SK-N-SH (cell line): ENCODE results near the gene MINDY4. TPM values are rescaled to one million over a fixed set of nuclear protein-coding genes. Genes with fewer than 3 reads are reported as not detected.

Experiments
- CTCF ChIA-PET: fragments of 300-600, 350-600 bp; formaldehyde crosslinking; extraction: SDS; loops from one replicate; lab custom pipeline; 2021; lab: Yijun Ruan, JAX
- POLR2A ChIA-PET: fragments of 350-600 bp; sonication (Branson Sonifier 250); formaldehyde crosslinking; extraction: SDS; loops from one replicate; lab custom pipeline; 2020; ENCODE audit warnings: antibody characterized with exemption, inconsistent platforms; lab: Yijun Ruan, JAX
- DNase-seq: peaks from one replicate; pipeline ENCODE4 v3.0.0; 2012
- H2AFZ ChIP-seq: fragments of 200-600 bp; sonication (generic); 2 replicates; pipeline ENCODE4 v1.8.1; 2016; ENCODE audit warnings: antibody characterized with exemption, mild to moderate bottlenecking, low read depth
- H3F3A ChIP-seq: fragments of 200-600 bp; sonication (generic); replicated peaks from 2 replicates; pipeline ENCODE3; 2016; ENCODE audit warnings: antibody characterized with exemption, mild to moderate bottlenecking; ENCODE audit not compliant: insufficient read depth
- H3K27ac ChIP-seq, 2 experiments: fragments of 200-500 bp in 1 of 2; fragments of 200-600 bp in 1 of 2; sonication (Bioruptor generic) in 1 of 2; sonication (generic), shearing (Covaris generic) in 1 of 2; 2 replicates each; pipeline versions ENCODE4 v1.5.1 to v1.6.1; 2014 to 2016; ENCODE audit warnings: low read depth in 2 of 2, inconsistent platforms in 1 of 2, low read length in 1 of 2, mild to moderate bottlenecking in 1 of 2, mixed read lengths in 1 of 2
- H3K27me3 ChIP-seq: fragments of 200-600 bp; sonication (generic), shearing (Covaris generic); 2 replicates; pipeline ENCODE4 v1.6.1; 2016; ENCODE audit warnings: mixed run types; ENCODE audit not compliant: insufficient read depth
- H3K36me3 ChIP-seq, 2 experiments: fragments of 200-500 bp in 1 of 2; fragments of 200-600 bp in 1 of 2; sonication (Bioruptor generic) in 1 of 2; sonication (generic) in 1 of 2; replicated peaks in 1 of 2; 2 replicates each; pipeline versions ENCODE3 to v1.5.1; 2014 to 2016; ENCODE audit warnings: low read length in 1 of 2, mild to moderate bottlenecking in 1 of 2; ENCODE audit not compliant: insufficient read depth in 2 of 2, control insufficient read depth in 1 of 2
- H3K4me1 ChIP-seq, 2 experiments: fragments of 200-500 bp in 1 of 2; fragments of 200-600 bp in 1 of 2; sonication (Bioruptor generic) in 1 of 2; sonication (generic), shearing (Covaris generic) in 1 of 2; 2 replicates each; pipeline versions ENCODE4 v1.5.1 to v1.6.1; 2014 to 2016; ENCODE audit warnings: low read depth in 1 of 2, low read length in 1 of 2, mixed run types in 1 of 2; ENCODE audit not compliant: insufficient read depth in 2 of 2, control insufficient read depth in 1 of 2
- H3K4me2 ChIP-seq: fragments of 200-600 bp; sonication (generic), shearing (Covaris generic); 2 replicates; pipeline ENCODE4 v1.6.1; 2017; ENCODE audit warnings: mixed run types
- H3K4me3 ChIP-seq, 2 experiments: fragments of 200-500 bp in 1 of 2; fragments of 200-600 bp in 1 of 2; sonication (Bioruptor generic) in 1 of 2; sonication (generic), shearing (Covaris generic) in 1 of 2; 2 replicates each; pipeline versions ENCODE4 v1.5.1 to v1.8.1; 2014 to 2016; ENCODE audit warnings: low read depth in 2 of 2, inconsistent platforms in 1 of 2, low read length in 1 of 2, mild to moderate bottlenecking in 1 of 2, mixed read lengths in 1 of 2, moderate library complexity in 1 of 2
- H3K79me2 ChIP-seq: fragments of 200-600 bp; sonication (generic); 2 replicates; pipeline ENCODE4 v1.8.1; 2017; ENCODE audit warnings: mild to moderate bottlenecking; ENCODE audit not compliant: insufficient read depth
- H3K9ac ChIP-seq: fragments of 200-600 bp; sonication (generic); 2 replicates; pipeline ENCODE4 v1.6.1; 2017; ENCODE audit warnings: mixed run types
- H3K9me2 ChIP-seq: fragments of 200-600 bp; sonication (generic); 2 replicates; pipeline ENCODE4 v1.6.1; 2017; ENCODE audit warnings: mixed run types
- H3K9me3 ChIP-seq: fragments of 200-600 bp; sonication (generic); 2 replicates; pipeline ENCODE4 v1.6.1; 2017; ENCODE audit warnings: mixed run types, mild to moderate bottlenecking, moderate library complexity
- H4K20me1 ChIP-seq: fragments of 200-600 bp; sonication (generic); 2 replicates; pipeline ENCODE4 v1.6.1; 2017; ENCODE audit warnings: mild to moderate bottlenecking, mixed run types; ENCODE audit not compliant: insufficient read depth
- CHD2 ChIP-seq: fragments of 150-350 bp; IDR thresholded peaks from 2 replicates; pipeline ENCODE4 v1.6.1; 2018; ENCODE audit warnings: low read length; ENCODE audit not compliant: partially characterized antibody
- ELF1 ChIP-seq: IDR thresholded peaks from 2 replicates; pipeline ENCODE4 v1.4.0; 2012
- EP300 ChIP-seq, 2 experiments: IDR thresholded peaks; 2 replicates each; pipeline versions ENCODE4 v1.4.0 to v1.6.1; 2012; ENCODE audit warnings: borderline replicate concordance in 1 of 2, low read depth in 1 of 2, low read length in 1 of 2
- FOXM1 ChIP-seq: IDR thresholded peaks from 2 replicates; pipeline ENCODE4 v1.4.0; 2012; ENCODE audit warnings: low read depth, mild to moderate bottlenecking
- GATA2 ChIP-seq: sonication (generic); formaldehyde crosslinking; IDR thresholded peaks from 2 replicates; pipeline ENCODE4 v1.5.0; 2020; ENCODE audit warnings: mild to moderate bottlenecking, missing genetic modification reagents
- IRF3 ChIP-seq: fragments of 150-350 bp; IDR thresholded peaks from 2 replicates; pipeline ENCODE4 v1.6.1; 2016; ENCODE audit warnings: mild to moderate bottlenecking, low read depth, low read length
- MXI1 ChIP-seq: IDR thresholded peaks from 2 replicates; pipeline ENCODE4 v1.6.1; 2012; ENCODE audit warnings: mild to moderate bottlenecking, low read depth, low read length, improper control_type of control experiment
- POLR2AphosphoS5 ChIP-seq: IDR thresholded peaks from 2 replicates; pipeline ENCODE4 v1.6.1; 2012; ENCODE audit warnings: low read depth, low read length
- REST ChIP-seq: IDR thresholded peaks from 2 replicates; pipeline ENCODE4 v1.6.1; 2012; ENCODE audit warnings: mild to moderate bottlenecking, low read depth, low read length, moderate library complexity
- RXRA ChIP-seq: IDR thresholded peaks from 2 replicates; pipeline ENCODE4 v1.4.0; 2012; ENCODE audit warnings: low read depth, mild to moderate bottlenecking, borderline replicate concordance
- TAF1 ChIP-seq: IDR thresholded peaks from 2 replicates; pipeline ENCODE4 v1.6.1; 2012; ENCODE audit warnings: low read depth, mild to moderate bottlenecking, low read length, moderate library complexity, borderline replicate concordance
- TEAD4 ChIP-seq: IDR thresholded peaks from 2 replicates; pipeline ENCODE4 v1.4.0; 2012; ENCODE audit warnings: mild to moderate bottlenecking, borderline replicate concordance; ENCODE audit not compliant: insufficient read depth
- USF1 ChIP-seq: IDR thresholded peaks from 2 replicates; pipeline ENCODE4 v1.4.0; 2012; ENCODE audit warnings: low read depth, borderline replicate concordance
- USF2 ChIP-seq: fragments of 150-350 bp; IDR thresholded peaks from 2 replicates; pipeline ENCODE4 v1.6.1; 2017; ENCODE audit warnings: antibody characterized with exemption, low read length, low read depth, borderline replicate concordance
- YY1 ChIP-seq: IDR thresholded peaks from 2 replicates; pipeline ENCODE4 v1.4.0; 2012; ENCODE audit warnings: low read depth, mild to moderate bottlenecking
- ZBTB33 ChIP-seq: IDR thresholded peaks from 2 replicates; pipeline ENCODE4 v1.4.0; 2012; ENCODE audit warnings: low read depth, borderline replicate concordance
- WGBS: methylation state at CpG from one replicate; pipeline ENCODE4 v1.1.6; 2017; ENCODE audit warnings: low lambda C conversion rate; 5-methylcytosine and 5-hydroxymethylcytosine counted together
- polyA plus RNA-seq, 3 experiments: library from polyadenylated mRNA; depleted of rRNA; stranded (reverse); fragments of >200 nt; gene quantifications; 2 replicates each; pipeline ENCODE4 v1.2.3, GENCODE V29; 2012

MINDY4 gene
- polyA plus RNA-seq, 1 of the 3 experiments (the other 2 are of a cell fraction): 1.8 TPM

- no peaks in the 10 kb centered on the region for H3K79me2 ChIP-seq
- H2AFZ ChIP-seq: no peak overlapping the region
- H3F3A ChIP-seq: no peaks in the 10 kb centered on the region
- H3K27ac ChIP-seq: no peak overlapping the region
- no peaks in the 10 kb centered on the region for H3K36me3 ChIP-seq
- H3K4me2 ChIP-seq: no peak overlapping the region
- no peaks in the 10 kb centered on the region for H4K20me1 ChIP-seq
- peaks cover 0 to 24% of the 10 kb centered on the region in 2 experiments; a peak in 1 of 4 replicates for H3K4me1 ChIP-seq
- ChIA-PET CTCF (interaction anchor here (0.9 to 2.3 kb wide), 2 partner anchors 132 to 270 kb away, joined by 3 to 8 read pairs; no protein-coding TSS in a partner anchor), POLR2A (no interaction called here)
- DNase-seq: no peak
- WGBS: 80% methylated on average over 4 of the region's 4 CpGs
- no peaks in the 10 kb centered on the region; the same call in 1 of the 2 replicates for H3K27me3 ChIP-seq
- no peaks in the 10 kb centered on the region for H3K9me2 ChIP-seq
- no peak overlapping the region for H3K9ac ChIP-seq
- H3K4me3 ChIP-seq: no peak overlapping the region
- H3K9me3 ChIP-seq: no peaks in the 10 kb centered on the region
- TF ChIP-seq RXRA (no peak), IRF3 (no peak), CHD2 (no peak), USF1 (no peak)
Measured at GRCh38 chr7:30852308-30852684, 81.1 kb downstream of the MINDY4 start.

GRCh38 chr7:30852744-30853288 lies 81.6 kb downstream of the MINDY4 start:
- no peaks in the 10 kb centered on the region for H3K9me2 ChIP-seq
- no peak overlapping the region for H3K27ac ChIP-seq
- H3K36me3 ChIP-seq: no peaks in the 10 kb centered on the region
- 92% methylated on average over 11 of the region's 11 CpGs for WGBS
- H3F3A ChIP-seq: no peaks in the 10 kb centered on the region
- H3K79me2 ChIP-seq: no peaks in the 10 kb centered on the region
- no peak overlapping the region for H3K4me3 ChIP-seq
- POLR2A ChIA-PET: no interaction called here
- no peaks in the 10 kb centered on the region; the same call in 1 of the 2 replicates for H3K27me3 ChIP-seq
- H3K9me3 ChIP-seq: no peaks in the 10 kb centered on the region
- no peak overlapping the region for H2AFZ ChIP-seq
- H3K4me1 ChIP-seq: peaks cover 0 to 24% of the 10 kb centered on the region in 2 experiments; a peak in 1 of 4 replicates
- H3K4me2 ChIP-seq: no peak overlapping the region
- CTCF ChIA-PET: interaction anchor here (0.9 to 2.3 kb wide), 4 partner anchors 10 to 270 kb away, joined by 3 to 8 read pairs (median 5); no protein-coding TSS in a partner anchor
- no peaks in the 10 kb centered on the region for H4K20me1 ChIP-seq
- DNase-seq: no peak
- no peak overlapping the region for H3K9ac ChIP-seq
- no peak for TF ChIP-seq MXI1
- TF ChIP-seq USF2: no peak
- no peak for TF ChIP-seq FOXM1
- TF ChIP-seq TEAD4: no peak
- TF ChIP-seq EP300 (IDR thresholded peaks at IDR 0.05; ENCODE audit: borderline replicate concordance in 1 of 2, low read depth in 1 of 2, low read length in 1 of 2): no peak
- no peak for TF ChIP-seq ELF1
- no peak for TF ChIP-seq CHD2
- TF ChIP-seq TAF1: no peak
- no peak for TF ChIP-seq ZBTB33
- no peak for TF ChIP-seq POLR2AphosphoS5
- no peak for TF ChIP-seq YY1
- no peak for TF ChIP-seq REST
- no peak for TF ChIP-seq USF1
- no peak for TF ChIP-seq GATA2 (CRISPR knock-in tag)
